Thymus (tissue), 11 donors: Measurements from ENCODE around the gene LYZL1. TPM values are rescaled to one million over a fixed set of nuclear protein-coding genes. Genes with fewer than 3 reads are reported as not detected.
"Not testable (repeated sequence)": the region's sequence is repeated elsewhere in the genome, so short reads cannot be mapped to it uniquely, and the experiment has no call there.

Source experiments
- DNase-seq, 9 donors: peaks; one replicate each; pipeline ENCODE4 v3.0.0-alpha.2; 2013; ENCODE audit warnings: low spot score in 9 of 9, low read depth in 6 of 9, missing footprints in 1 of 9
- H3K27ac ChIP-seq, 2 donors: one replicate each; pipeline ENCODE4 v1.5.1; 2013; ENCODE audit warnings: control low read depth in 1 of 2, low read depth in 1 of 2, low read length in 1 of 2, mild to moderate bottlenecking in 1 of 2, moderate library complexity in 1 of 2
- H3K27me3 ChIP-seq, 2 donors: one replicate each; pipeline ENCODE4 v1.5.1; 2013; ENCODE audit warnings: low read length in 1 of 2; ENCODE audit not compliant: control insufficient read depth in 2 of 2, insufficient read depth in 1 of 2
- H3K36me3 ChIP-seq, 2 donors: one replicate each; pipeline ENCODE4 v1.5.1; 2013; ENCODE audit warnings: low read length in 1 of 2, mild to moderate bottlenecking in 1 of 2, moderate library complexity in 1 of 2; ENCODE audit not compliant: control insufficient read depth in 2 of 2, insufficient read depth in 2 of 2
- H3K4me1 ChIP-seq, 2 donors: one replicate each; pipeline ENCODE4 v1.5.1; 2013; ENCODE audit warnings: low read length in 2 of 2; ENCODE audit not compliant: control insufficient read depth in 2 of 2, insufficient read depth in 2 of 2
- H3K4me3 ChIP-seq, 2 donors: one replicate each; pipeline ENCODE4 v1.5.1; 2013; ENCODE audit warnings: low read length in 2 of 2, control low read depth in 1 of 2, mild to moderate bottlenecking in 1 of 2
- H3K9me3 ChIP-seq, 2 donors: one replicate each; pipeline ENCODE4 v1.5.1; 2013; ENCODE audit warnings: low read length in 1 of 2, mild to moderate bottlenecking in 1 of 2; ENCODE audit not compliant: control insufficient read depth in 2 of 2, insufficient read depth in 1 of 2
- WGBS: extraction: QIAGEN DNeasy Blood & Tissue Kit; methylation state at CpG from one replicate; pipeline ENCODE4 v1.1.7; 2013; 5-methylcytosine and 5-hydroxymethylcytosine counted together
- polyA plus RNA-seq: library from polyadenylated mRNA; stranded (reverse); fragments of 200-250 nt; gene quantifications from one replicate; pipeline ENCODE4 v1.2.3, GENCODE V29; 2013
- total RNA-seq: library from RNA; stranded (reverse); fragments of 120-200 nt; gene quantifications from one replicate; pipeline ENCODE4 v1.2.4, GENCODE V29; 2013
- donor health status: healthy.

LYZL1 gene
- total and polyA plus RNA-seq, 2 donors = not detected

DNA sequence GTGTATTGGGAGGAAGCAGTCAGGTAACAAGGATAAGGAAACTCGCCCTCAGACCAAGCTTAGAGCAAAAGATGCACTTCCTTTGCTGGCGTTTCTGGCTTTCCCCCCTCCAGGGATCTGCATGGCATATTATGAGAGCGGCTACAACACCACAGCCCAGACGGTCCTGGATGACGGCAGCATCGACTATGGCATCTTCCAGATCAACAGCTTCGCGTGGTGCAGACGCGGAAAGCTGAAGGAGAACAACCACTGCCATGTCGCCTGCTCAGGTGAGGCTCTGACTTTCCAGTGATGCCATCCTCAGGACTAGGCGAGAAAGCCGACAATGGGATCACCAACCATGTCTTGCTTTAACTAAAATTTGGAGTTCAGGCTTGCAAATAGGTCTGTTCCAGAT lies 3.5 kb downstream of the LYZL1 start:
- H3K4me3 ChIP-seq, H3K27me3 ChIP-seq, DNase-seq, H3K9me3 ChIP-seq, H3K36me3 ChIP-seq, H3K4me1 ChIP-seq, H3K27ac ChIP-seq: not testable (repeated sequence)
- WGBS = 90% methylated on average over 13 of the region's 13 CpGs

DNA sequence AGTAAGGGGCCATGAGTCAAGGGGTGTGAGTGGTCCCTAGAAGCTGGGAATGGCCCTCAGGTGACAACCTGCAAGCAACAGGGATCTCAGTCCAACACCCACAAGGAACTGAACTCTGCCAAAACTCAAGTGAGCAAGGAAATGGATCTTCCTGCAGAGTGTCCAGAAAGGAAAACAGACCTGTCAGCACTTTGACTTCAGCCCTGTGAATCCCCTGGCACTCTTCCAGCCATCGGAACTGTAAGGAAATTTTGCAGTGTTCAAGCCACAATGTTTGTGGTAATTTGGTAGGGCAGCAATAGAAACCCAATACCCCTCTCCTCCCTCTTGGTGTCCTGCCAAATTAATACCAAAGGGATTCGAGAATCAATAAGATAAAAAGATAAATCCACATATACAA lies 6.9 kb downstream of the LYZL1 start:
- DNase-seq = no peak
- WGBS = 88% methylated on average over 2 of the region's 2 CpGs
- H3K27me3 ChIP-seq = no peaks in the 10 kb centered on the region
- no peaks in the 10 kb centered on the region for H3K4me1 ChIP-seq
- H3K27ac ChIP-seq = no peak overlapping the region
- no peaks in the 10 kb centered on the region for H3K36me3 ChIP-seq
- no peak overlapping the region for H3K4me3 ChIP-seq
- no peaks in the 10 kb centered on the region for H3K9me3 ChIP-seq

DNA sequence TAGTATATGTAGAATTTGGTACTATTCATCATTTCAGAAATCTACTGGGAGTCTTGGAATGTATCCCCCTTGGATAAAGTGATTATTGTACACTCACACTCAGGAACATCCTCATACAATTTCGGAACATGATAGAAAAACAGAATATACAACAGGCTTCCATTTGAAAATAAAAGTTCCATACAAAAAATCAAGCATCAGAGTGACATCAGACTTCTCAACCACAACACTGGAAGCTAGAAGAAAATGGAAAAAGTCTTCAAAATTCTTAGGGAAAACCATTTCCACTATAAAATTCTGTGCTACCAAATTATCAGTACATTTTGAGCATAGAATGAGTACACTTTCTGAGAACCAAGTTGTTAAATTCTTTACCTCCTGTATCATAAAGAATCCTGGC lies 8.8 kb downstream of the LYZL1 start:
- no peak for DNase-seq
- Histone ChIP-seq H3K9me3 (peaks cover 0 to 4% of the 10 kb centered on the region in 2 donors), H3K27ac (no peak overlapping the region), H3K27me3 (no peaks in the 10 kb centered on the region), H3K36me3 (no peaks in the 10 kb centered on the region), H3K4me3 (no peak overlapping the region), H3K4me1 (no peaks in the 10 kb centered on the region)
- 90% methylated on average over 1 of the region's 1 CpG for WGBS

DNA sequence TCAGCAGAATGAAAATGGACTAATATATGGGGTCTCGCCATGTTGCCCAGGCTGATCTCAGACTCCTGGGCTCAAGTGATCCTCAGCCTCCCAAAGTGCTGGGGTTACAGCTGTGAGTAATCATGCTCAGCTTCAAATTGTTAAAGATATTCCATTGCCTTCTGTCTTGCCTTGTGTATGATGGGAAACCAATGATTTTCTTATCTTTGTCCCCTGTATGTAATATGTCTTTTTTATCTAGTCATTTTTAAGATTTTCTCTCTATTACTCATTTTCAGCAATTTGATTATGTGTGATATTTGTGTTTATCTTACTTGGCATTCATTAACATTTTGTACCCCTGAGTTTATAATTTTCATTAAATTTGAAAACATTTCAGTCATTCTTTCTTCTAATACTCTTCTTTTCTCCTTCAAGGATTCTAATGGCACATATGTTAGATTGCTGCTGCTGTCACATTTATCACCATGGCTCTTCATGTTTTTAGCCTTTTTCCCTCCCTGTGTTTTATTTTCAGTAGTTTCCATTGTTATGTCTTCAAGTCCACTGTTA lies 12.6 kb downstream of the LYZL1 start:
- 98% methylated on average over 1 of the region's 1 CpG for WGBS
- peaks cover 0 to 4% of the 10 kb centered on the region in 2 donors for H3K9me3 ChIP-seq
- H3K36me3 ChIP-seq = no peaks in the 10 kb centered on the region
- H3K27ac ChIP-seq = no peak overlapping the region
- H3K4me1 ChIP-seq = no peaks in the 10 kb centered on the region
- no peak overlapping the region for H3K4me3 ChIP-seq
- DNase-seq = no peak
- H3K27me3 ChIP-seq = no peaks in the 10 kb centered on the region

DNA sequence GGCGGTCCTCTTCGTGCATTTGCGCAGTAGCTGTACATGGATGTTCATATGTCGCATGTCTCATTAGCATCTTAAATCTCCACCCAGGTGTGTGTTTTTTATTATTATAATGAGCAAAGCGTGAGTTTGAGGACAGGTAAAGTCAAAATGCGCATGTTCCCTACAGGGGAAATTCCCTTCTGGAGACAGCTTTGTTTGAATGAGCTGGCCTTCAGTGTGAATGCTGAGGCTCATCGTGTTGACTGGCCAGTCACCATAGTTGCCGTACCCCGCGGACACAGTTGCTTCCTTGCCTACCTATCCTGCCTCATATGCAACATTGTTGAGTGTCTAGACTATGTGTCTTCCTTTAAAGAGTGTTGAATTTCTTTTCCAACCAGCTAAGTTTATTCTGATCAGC lies 13.6 kb downstream of the LYZL1 start:
- no peaks in the 10 kb centered on the region for H3K4me1 ChIP-seq
- peaks cover 0 to 4% of the 10 kb centered on the region in 2 donors for H3K9me3 ChIP-seq
- no peak overlapping the region for H3K4me3 ChIP-seq
- no peaks in the 10 kb centered on the region for H3K36me3 ChIP-seq
- H3K27me3 ChIP-seq = no peaks in the 10 kb centered on the region
- WGBS = 96% methylated on average over 10 of the region's 10 CpGs
- DNase-seq = no peak
- no peak overlapping the region for H3K27ac ChIP-seq

DNA sequence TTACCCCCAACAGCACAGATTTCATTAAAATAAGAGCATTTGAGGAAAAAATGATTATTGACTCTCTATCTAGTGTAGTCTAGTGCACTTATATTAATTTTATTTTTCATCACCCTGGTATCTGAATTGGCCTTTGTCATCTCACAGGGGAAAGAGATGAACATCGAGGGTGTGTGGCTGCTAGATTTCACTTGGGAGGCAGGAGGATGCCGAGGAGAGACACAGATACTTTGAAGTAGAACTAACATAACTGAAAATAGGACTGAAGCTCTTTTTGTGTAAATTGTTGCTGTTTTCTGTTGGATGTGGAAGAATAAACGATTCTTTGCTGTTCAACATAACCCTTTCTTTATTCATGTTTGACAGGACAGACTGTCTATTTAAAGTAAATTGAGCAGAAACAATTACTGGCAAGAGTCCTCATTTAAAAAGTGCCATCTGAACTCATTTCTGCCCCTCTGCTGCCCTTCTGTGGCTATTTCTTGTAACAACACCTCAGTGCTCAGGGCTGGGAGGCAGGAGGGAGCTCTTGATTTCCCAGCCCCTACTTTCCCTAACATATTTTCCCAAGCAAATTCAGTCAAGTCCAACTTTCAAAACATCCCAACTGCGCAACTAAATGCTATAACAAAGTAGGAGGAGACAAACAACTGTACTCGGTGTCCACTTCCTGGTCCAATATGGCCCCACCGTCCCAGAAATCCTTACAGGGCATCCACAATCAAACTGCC lies 15.6 kb downstream of the LYZL1 start:
- Histone ChIP-seq H3K27me3 (no peaks in the 10 kb centered on the region), H3K36me3 (no peaks in the 10 kb centered on the region), H3K9me3 (peaks cover 0 to 4% of the 10 kb centered on the region in 2 donors), H3K27ac (no peak overlapping the region), H3K4me1 (no peaks in the 10 kb centered on the region), H3K4me3 (no peak overlapping the region)
- DNase-seq = peak in 8 of 9 donors; percentile 3 to 39 (median 9)
- 39% methylated on average over 6 of the region's 6 CpGs for WGBS

DNA sequence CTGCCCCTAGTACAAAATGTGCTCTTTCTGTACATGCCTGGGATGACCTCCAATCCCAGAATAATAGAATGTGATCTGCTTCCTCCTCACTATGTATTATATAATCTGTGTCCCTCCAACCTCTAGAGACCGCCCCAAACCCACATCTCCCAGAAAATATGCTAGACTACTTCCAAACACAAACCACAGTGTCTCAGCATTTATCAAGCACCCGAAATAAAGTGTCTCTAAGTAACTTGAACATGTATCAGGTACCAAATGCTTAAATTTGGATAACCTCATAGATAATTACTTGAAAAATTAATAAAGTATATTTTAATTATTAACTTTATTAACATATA lies 16.1 kb downstream of the LYZL1 start:
- DNase-seq = no peak
- Histone ChIP-seq H3K36me3 (no peaks in the 10 kb centered on the region), H3K27ac (no peak overlapping the region), H3K27me3 (no peaks in the 10 kb centered on the region), H3K4me3 (no peak overlapping the region), H3K4me1 (no peaks in the 10 kb centered on the region), H3K9me3 (peaks cover 0 to 4% of the 10 kb centered on the region in 2 donors)
- 21% methylated on average over 2 of the region's 2 CpGs for WGBS

DNA sequence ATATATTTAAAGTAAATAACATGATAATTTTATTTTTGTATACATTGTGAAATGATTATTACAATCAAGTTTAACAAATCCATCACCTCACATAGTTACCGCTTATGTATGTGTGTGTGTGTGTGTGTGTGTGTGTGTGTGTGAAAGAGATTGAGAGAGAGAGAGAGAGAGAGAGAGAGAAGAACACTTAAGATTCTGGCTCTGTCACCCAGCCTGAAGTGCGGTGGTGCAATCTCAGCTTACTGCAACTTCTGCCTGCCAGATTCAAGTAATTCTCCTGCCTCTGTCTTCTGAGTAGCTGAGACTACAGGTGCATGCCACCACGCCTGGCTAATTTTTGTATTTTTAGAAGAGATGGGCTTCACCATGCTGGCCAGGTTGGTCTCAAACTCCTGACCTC lies 17.8 kb downstream of the LYZL1 start:
- Histone ChIP-seq H3K9me3 (peaks cover 0 to 4% of the 10 kb centered on the region in 2 donors), H3K4me1 (no peaks in the 10 kb centered on the region), H3K27ac (no peak overlapping the region), H3K4me3 (no peak overlapping the region), H3K27me3 (no peaks in the 10 kb centered on the region), H3K36me3 (no peaks in the 10 kb centered on the region)
- DNase-seq = no peak
- WGBS = 97% methylated on average over 3 of the region's 3 CpGs

DNA sequence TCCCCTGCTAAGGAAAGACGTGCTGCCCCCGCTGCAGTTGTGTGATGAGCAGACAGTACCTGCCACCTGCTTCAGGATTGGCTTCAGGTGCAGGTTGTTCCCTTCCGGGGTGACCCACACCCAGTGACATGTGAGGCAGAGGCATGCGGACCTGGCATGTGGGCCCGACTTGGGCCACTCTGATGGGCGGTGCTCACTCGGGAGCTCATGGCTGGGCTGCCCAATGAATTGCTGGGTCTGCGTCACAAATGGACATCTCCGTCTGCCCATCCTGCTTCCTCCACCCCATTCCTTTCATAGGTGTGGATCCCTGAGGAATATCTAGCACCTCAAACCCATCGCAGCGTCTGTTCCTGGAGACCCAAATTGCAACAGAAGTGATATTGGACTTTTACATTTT lies 19.3 kb downstream of the LYZL1 start:
- not testable (repeated sequence) for H3K27me3 ChIP-seq, DNase-seq, H3K9me3 ChIP-seq, H3K4me1 ChIP-seq, H3K4me3 ChIP-seq, H3K36me3 ChIP-seq, H3K27ac ChIP-seq
- WGBS = 89% methylated on average over 11 of the region's 11 CpGs
